ENCODE results near the gene HPN.
"Not testable (repeated sequence)": the region's sequence is repeated elsewhere in the genome, so short reads cannot be mapped to it uniquely, and the experiment has no call there.

Gene HPN

DNA sequence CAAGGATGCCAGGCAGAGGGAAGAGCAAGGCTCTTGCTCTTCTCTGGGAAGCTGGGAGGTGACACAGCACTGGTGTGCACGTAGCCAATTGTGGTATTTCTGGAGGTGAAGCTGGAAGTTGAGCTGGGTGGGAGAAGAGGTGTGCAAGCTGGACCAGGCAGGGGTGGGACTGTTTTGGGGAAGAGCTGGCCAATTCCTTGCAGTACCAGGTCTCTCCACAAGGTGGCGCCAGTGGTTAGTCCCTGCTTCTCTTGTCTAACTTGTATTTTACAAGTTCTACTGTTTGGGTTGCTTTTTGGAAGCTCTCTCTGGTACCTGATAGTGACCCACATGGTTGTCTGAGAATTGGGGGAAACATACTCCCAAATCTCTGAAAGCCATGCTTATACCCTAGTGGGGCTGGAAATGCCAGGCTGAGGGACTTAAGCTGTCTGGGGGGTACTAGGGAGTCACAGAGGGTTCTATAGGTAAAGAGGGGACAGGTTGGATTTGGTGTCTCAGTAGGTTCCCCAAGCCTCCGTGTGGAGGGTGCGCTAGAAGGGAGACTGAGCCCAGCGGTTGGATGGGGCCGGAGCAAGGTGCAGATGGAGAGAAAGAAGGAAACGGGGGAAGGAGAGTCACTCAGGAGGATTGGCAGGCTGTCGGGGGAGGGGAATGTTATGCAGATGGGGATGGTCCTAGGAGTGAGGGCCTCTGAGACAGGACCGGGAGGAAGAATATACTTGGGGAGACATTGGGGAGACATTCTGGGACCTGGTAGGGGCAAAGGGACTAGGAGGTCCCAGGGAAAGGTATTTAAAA, 3.0 kb downstream of the HPN start:
- peak; percentile 58 for DNase-seq

DNA sequence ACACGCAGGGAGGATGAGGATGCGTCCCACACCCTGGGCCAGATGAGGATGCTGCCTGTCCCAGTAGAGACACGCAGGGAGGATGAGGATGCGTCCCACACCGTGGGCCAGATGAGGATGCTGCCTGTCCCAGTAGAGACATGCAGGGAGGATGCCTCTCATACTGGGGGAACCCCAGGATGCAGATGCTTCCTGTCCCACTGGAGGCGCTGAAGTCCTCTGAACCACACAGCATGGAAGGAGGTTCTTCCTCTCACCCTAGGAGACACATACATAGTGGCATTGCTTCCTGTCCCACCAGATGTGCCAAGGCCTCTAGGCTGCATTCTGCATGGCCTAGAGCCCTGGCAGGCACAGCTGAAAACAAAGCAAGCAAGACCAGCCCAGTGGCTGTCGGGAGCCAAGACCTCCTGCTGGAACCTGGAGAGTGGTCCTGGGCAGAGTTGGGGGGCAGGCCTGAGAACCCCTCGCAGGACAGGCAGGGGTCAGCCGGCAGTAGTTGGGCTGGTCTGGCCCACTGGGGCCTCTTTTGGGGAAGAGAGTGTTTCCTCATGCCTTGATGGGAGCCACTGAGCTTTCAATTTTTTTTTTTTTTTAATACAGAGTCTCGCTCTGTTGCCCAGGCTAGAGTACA, 4.3 kb downstream of the HPN start:
- peak; percentile 88 for DNase-seq

DNA sequence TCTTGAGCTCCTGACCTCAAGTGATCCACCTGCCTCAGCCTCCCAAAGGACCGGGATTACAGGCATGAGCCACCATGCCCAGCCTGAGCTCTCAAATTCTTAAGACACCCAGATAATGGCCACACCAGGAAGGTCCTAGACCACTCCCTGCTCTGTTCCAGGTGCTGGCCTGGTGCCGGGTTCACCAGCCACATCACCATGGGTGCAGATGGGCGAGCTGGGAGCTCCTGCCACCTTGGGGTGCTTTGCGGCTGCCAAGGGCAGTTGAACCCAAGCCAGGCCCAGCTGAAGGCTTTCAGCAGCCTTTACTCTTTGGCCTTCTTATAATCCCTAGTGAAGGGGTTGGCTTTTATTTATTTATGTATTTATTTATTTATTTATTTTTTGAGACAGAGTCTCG, 4.9 kb downstream of the HPN start:
- DNase-seq: no peak

DNA sequence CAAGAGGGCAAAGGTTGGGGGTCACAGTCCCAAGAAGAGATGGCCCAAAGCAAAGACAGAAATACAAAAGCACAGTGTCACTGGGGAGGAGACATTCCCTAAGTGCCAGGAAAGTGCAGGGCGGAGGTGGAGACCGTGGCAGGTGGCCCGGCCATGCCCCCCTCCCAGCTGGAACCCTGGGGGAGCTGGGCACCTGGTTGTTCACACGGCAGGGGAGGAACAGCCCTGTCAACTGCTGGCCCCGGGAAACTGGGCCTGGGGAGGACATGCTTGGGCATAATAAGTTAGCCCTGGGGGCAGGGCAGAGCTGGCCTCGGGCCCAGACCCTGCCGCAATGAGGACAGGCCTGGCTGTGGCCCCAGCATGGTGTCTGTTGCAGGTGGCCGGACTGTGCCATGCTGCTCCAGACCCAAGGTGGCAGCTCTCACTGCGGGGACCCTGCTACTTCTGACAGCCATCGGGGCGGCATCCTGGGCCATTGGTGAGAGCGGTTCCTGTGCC, 7.4 kb downstream of the HPN start:
- no peak for DNase-seq

DNA sequence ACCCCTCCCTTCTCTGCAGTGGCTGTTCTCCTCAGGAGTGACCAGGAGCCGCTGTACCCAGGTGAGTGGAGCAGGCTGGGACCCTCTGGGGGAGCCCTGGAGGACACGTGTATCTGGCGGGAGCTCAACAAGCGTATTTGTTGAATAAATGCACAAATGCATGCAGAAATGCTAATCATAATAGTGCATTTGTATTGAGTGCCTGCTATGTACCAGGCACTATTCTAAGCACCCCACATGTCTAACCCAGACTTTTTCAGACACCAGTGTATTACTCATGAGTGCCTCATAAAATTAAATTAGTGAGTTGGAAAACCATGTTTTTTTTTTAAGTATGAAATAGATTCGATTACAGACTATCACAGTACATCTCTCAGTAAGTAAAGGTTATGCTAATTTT, 7.9 kb downstream of the HPN start:
- DNase-seq: no peak

DNA sequence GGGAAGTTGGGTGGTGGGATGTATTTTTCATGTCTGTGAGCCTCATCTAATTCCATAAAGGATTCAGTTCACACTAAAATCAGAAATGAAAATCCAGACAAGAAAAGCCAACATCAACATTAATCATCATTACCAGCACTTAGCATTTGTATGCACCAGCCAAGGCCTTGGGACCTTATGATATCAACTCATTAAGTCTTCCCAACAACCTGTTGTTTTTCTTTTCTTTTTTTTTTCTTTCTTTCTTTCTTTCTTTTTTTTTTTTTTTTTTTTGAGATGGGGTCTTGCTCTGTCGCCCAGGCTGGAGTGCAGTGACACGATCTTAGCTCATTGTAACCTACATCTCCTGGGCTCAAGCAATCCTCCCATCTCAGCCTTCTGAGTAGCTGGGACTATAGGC, 9.1 kb downstream of the HPN start:
- not testable (repeated sequence) for DNase-seq

DNA sequence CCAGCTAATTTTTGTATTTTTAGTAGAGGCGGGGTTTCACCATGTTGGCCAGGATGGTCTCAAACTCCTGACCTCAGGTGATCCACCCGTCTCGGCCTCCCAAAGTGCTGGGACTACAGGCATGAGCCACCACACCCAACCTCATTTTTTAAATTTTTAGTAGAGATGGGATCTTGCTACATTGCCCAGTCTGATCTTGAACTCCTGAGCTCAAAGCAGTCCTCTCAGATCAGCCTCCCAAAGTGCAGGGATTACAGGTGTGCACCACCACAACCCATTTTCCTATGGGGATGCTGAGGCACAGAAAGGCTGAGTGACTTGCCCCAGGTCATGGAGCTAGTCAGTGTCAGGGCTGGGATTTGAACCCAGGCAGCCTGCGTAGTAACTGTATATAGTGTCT, 9.7 kb downstream of the HPN start:
- DNase-seq: not testable (repeated sequence)

DNA sequence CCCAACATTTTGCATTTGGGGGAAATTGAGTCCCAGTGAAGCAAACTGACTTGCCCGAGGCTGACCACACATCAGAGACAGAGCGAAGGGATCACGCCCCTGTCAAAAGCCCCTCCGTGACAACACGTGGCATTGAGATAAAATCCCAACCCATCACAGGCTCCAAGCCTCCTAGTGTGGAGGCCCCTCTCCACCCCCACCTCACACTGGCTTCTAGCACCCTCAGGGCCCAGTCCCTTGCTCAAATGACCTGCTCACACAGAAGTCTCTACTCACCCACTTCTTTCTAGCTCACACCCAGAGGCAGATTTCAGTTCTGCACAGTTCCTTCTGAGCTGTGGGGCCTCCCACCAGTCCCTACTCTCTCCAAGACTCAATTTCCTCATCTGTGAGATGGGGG, 10.3 kb downstream of the HPN start:
- DNase-seq: no peak

DNA sequence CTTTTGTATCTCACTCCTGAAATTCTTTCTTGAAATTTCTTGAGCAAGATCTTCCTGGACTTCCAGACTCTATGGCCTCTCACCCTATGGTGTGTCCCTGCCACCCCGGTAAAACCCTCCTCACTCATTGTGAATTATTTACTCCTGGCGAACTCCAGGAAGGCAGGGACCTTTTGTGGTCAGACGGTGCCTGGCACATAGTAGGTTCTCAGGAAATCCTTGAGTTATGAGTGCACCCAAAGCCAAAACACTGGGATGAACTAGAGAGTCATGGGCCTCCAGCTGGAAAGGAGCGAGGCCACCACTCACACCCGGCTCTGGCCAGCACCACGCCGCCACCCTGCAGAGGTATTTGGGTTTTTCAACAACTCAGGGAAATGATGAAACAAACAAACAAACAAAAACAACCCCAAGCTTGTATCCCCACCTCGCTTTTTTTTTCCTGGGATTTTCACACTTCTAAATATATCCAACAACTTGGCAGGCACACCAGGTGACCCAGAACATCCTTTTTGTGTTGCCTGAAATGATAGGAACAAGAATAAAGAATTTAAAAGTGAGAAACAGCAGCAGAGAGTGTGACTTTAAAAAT, 11.2 kb downstream of the HPN start:
- no peak for DNase-seq

DNA sequence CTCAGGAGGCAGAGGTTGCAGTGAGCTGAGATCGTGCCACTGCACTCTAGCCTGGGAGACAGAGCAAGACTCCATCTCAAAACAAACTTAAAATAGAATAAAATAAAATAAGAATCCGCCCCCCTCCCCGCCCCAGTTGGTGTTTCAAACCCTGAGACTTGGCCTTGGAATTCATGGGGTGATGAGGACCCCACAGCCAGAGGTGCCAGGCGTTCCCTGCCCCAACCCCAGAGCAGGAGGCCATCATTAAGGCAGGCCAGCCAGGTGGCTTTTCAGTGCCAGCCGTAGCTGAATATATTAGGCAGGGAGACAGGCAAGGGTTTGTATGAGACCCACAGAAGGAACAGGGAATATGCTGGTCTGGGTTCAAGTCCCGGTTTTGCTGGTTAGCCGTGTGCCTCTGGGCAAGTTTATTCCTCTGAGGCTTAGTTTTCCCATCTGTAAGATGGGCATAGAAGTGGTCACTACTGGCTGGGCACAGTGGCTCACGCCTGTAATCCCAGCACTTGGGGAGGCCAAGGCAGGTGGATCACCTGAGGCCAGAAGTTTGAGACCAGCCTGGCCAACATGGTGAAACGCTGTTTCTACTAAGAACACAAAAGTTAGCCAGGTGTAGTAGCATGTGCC, 12.3 kb downstream of the HPN start:
- DNase-seq: no peak

DNA sequence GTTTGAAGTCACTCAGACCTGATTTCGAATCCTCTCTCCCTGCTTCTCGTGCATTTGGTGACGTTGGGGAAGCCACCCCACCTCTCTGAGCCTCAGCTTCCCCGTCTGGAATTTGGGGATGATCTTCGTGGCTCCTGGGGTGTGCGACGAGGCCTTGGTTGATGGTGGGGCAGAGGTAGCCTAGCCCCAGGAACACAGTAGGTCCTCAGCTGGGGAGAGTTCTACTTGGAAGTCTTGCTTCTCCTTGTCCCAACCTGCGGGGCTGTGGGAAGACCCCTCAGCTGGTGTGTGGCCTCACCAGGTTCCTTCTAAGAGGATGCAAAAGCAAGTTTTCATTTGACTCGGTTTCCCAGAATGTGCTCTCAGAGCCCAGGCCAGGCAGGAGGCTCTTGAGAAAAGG, 13.1 kb downstream of the HPN start:
- no peak for DNase-seq

DNA sequence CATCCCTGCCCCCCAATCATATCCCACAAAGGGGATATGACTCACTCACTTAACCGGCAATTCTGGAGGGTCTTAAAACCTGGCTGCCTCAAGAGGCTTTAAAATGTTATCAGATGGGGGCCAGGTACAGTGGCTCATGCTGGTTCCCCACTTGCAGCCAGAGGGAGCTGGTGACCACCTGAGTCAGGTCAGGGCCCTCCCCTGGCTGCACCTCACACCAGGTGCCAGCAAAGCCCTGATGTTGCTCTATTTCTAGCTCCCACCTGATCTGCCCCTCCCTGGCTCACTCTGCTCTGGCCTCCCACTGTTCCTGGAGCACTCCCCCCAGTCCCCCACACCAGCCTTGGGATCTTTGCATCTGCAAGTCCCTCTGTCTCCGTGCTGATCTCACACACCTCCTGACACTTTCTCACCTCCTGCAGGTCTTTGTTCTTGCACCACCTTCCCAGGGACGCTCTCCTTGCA, 14.2 kb downstream of the HPN start:
- DNase-seq: no peak

DNA sequence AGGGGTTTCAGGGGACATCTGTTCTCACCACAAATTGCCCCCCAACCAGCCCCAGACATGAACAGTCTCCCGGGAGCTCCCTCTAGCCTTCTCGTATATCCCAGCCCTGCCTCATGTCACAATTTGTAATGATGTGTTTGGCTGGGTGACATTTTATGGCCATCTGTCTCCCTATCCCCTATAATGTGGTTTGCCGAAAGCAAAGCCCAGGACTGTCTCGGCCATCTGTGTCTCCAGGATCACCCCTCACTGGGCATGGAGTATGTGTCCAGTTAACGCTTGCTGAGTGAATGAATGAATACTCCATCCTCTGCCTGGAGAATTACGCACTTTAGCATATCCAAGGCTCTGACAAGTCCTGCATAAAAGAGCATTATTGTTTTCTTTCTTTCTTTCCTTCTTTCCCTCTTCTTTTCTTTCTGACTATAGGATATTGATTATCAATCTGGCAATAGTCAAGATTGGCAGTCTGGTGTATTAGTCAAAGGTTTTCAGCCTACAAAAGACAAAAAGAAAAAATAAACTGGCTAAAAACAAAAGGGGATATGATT, 15.1 kb downstream of the HPN start:
- no peak for DNase-seq

DNA sequence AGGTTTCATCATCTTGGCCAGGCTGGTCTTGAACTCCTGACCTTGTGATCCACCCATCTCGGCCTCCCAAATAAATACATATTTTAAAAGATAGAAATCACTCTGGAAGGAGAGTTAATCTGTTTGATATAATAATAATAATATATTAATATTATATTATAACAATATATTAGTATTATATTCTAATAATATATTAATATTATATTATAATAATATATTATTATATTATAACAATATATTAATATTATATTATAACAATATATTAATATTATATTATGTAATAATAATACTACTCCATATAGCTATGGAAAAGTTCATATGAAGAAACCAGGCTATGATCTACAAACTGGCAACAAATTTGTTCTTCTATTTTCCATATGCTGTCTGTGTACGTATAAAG, 16.8 kb downstream of the HPN start:
- DNase-seq: no peak

DNA sequence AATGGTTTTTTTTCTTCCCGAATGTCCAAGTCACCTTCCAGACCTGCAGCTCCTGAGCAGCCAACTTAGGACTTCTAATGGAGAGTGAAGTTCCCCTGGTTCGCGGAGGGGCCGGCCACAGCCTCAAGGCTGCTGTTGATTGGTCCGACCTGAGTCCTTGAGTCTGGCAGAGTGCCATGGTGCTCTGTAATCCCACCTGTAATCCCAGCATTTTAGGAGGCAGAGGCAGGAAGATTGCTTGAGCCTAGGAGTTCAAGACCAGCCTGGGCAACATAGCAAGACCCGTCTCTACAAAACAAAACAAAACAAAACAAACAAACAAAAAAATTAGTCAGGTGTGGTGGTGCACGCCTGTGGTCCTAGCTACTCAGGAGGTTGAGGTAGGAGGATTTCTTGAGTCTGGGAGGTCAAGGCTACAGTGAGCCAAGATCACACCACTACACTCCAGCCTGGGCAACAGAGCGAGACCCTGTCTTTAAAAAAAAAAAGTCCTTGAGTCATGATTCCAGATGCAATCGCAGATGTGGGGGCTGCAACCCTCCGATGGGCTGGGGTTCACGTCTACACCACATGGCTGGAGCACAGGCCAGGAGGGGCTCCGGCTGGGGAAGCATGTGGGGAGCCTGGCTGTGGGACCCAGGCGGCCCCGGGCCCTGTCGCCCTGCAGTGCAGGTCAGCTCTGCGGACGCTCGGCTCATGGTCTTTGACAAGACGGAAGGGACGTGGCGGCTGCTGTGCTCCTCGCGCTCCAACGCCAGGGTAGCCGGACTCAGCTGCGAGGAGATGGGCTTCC, 17.7 kb downstream of the HPN start:
- no peak for DNase-seq

DNA sequence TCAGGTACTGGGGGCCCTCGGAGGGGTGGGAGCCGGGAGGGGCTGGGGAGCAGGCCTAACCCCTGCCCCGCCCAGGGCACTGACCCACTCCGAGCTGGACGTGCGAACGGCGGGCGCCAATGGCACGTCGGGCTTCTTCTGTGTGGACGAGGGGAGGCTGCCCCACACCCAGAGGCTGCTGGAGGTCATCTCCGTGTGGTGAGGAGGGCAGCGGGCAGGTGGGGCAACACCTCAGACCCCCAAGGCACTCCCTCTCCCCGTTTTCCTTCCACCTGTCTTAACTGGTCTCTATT, 18.2 kb downstream of the HPN start:
- DNase-seq: no peak

DNA sequence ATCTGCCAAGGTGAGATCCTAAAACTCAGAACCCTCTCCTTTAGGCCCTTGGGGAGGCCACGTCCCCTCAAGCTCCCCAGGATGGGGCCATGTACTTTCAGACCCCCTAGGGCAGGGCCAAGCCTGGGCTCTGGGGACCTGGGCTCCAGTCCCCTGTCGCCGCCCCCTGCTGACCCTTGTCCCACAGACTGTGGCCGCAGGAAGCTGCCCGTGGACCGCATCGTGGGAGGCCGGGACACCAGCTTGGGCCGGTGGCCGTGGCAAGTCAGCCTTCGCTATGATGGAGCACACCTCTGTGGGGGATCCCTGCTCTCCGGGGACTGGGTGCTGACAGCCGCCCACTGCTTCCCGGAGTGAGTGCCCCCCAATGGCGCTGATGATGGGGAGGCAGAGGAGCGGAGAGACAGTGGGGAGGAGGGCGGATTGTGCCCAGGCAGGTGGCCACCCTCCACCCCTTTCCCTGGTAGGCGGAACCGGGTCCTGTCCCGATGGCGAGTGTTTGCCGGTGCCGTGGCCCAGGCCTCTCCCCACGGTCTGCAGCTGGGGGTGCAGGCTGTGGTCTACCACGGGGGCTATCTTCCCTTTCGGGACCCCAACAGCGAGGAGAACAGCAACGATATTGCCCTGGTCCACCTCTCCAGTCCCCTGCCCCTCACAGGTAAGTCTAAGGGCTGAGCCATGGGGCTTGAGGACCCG, 18.8 kb downstream of the HPN start:
- no peak for DNase-seq

DNA sequence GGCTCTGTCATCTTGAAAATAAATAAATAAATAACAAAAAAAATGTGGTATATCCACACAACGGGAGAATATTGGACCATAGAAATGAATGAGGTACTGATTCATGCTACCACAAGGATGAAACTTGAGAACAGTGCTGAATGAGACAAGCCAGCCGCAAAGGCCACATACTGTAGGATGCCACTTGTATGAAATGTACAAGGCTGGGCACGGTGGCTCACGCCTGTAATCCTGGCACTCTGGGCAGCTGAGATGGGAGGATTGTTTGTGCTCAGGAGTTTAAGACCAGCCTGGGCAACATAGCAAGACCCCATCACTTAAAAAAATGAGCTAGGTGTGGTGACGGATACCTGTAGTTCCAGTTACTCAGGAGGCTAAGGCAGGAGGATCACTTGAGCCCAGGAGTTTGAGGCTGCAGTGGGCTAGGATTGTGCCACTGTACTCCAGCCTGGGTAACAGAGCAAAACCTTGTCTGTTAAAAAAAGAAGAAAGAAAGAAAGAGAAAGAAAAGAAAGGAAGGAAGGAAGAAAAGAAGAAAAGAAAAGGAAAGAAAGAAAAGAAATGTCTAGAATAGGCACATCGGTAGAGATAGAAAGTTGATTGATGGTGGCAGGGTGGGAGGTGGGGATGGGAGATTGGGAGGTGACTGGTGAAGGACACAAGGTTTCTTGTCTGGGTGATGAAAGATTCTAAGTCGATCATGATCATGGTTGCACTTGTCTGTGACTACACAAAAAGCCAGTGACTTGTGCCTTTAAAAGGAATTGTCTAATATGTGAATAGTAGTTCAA, 20.3 kb downstream of the HPN start:
- DNase-seq: no peak

DNA sequence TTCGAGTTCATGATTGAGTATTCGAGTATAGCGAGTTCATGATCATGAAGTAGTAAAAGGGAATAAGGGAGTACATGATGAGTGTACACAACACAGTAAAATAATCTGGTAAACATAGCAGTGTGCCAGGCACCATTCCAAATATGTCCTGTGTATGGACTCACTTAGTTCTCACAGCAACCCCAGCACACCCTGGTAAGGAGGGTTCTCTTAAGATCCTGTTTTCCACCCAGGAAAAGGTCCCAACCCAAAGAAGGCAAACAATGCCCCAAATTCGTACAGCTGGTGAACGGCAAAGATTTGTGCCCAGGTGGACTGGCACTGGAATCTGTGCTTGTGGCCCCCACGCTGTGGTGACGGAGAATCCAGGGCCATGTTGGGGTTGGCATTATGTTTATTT, 21.4 kb downstream of the HPN start:
- no peak for DNase-seq

DNA sequence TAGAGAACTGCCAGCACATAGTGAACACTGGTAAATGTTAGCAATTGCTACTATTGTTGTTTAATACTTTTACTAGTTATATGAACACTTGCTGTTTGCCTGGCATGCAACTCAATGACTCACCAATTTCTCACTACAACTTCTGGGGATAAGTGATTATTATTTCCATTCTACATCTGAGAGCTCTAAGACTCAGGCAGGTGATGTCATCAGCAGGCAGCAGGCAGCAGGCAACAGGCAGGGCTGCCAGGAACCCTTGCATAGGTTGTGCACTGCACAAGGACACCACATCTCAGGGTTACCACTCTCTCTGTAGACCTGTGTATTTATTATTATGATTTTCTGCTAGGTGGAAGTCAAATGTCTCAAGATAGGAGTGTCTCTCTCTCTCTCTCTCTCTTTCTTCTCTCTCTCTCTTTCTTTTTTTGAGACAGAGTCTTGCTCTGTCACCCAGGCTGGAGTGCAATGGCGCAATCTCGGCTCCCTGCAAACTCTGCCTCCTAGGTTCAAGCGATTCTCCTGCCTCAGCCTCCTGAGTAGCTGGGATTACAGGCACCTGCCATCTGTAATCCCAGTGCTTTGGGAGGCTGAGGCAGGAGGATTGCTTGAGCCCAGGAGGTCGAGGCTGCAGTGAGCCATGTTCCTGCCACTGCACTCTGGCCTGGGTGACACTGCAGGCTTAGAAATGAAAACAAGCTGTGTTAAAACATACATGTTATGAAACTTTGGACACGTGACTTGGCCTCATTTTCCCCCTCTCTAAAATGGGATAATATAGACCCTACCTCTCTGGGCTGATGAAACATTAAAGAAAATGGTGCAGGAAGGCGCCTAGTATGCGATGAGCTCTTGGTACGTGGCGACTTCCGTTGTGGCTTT, 22.7 kb downstream of the HPN start:
- DNase-seq: peak; percentile 27
